Heart right ventricle (tissue), 16 donors: ENCODE results near the gene KCTD21. TPM values are rescaled to one million over a fixed set of nuclear protein-coding genes. Genes with fewer than 3 reads are reported as not detected.

ENCODE experiments used
- ATAC-seq, 8 donors: fragments of 200-7000 bp; cut with Tn5 transposase; one replicate each; pipeline ENCODE4 v1.9.1; 2020; ENCODE audit warnings: mild to moderate bottlenecking in 8 of 8, moderate library complexity in 8 of 8, moderate number of reproducible peaks in 1 of 8
- DNase-seq, 2 donors: peaks; one replicate each; pipeline ENCODE4 v3.0.0-alpha.2; 2020
- H3K27ac ChIP-seq, 10 donors: fragments of 200-600 bp; sonication (generic) in 2 of 10; one replicate each; pipeline versions ENCODE4 v1.5.0 to v1.8.0; 2020 to 2022; ENCODE audit warnings: mild to moderate bottlenecking in 3 of 10
- H3K27me3 ChIP-seq, 7 donors: fragments of 200-600 bp; one replicate each; pipeline ENCODE4 v1.8.0; 2021 to 2022; ENCODE audit warnings: mild to moderate bottlenecking in 2 of 7
- H3K36me3 ChIP-seq, 9 donors: fragments of 200-600 bp; sonication (generic) in 1 of 9; one replicate each; pipeline versions ENCODE4 v1.5.0 to v1.8.0; 2020 to 2022; ENCODE audit warnings: mild to moderate bottlenecking in 2 of 9
- H3K4me1 ChIP-seq, 9 donors: fragments of 200-600 bp; sonication (generic) in 1 of 9; one replicate each; pipeline versions ENCODE4 v1.5.0 to v1.8.0; 2020 to 2022; ENCODE audit warnings: mild to moderate bottlenecking in 4 of 9
- H3K4me3 ChIP-seq, 10 donors: fragments of 200-600 bp; sonication (generic) in 2 of 10; one replicate each; pipeline versions ENCODE4 v1.5.0 to v1.8.0; 2020 to 2022; ENCODE audit warnings: mild to moderate bottlenecking in 7 of 10, moderate library complexity in 2 of 10
- H3K9me3 ChIP-seq, 11 donors: fragments of 200-600 bp in 10 of 11; sonication (generic) in 2 of 11; one replicate each; pipeline versions ENCODE4 v1.5.0 to v1.8.0; 2013 to 2022; ENCODE audit warnings: mild to moderate bottlenecking in 2 of 11, control low read depth in 1 of 11, moderate library complexity in 1 of 11
- CTCF ChIP-seq, 9 donors: fragments of 200-600 bp; sonication (generic) in 2 of 9; IDR thresholded peaks; one replicate each; pipeline versions ENCODE4 v1.5.0 to v1.8.0; 2021 to 2022; ENCODE audit warnings: antibody characterized with exemption in 9 of 9, mild to moderate bottlenecking in 5 of 9, moderate library complexity in 1 of 9
- WGBS, 2 donors: extraction: QIAGEN DNeasy Blood & Tissue Kit; methylation state at CpG; one replicate each; pipeline ENCODE4 v1.1.7; 2013; ENCODE audit warnings: inconsistent platforms in 1 of 2; 5-methylcytosine and 5-hydroxymethylcytosine counted together
- intact Hi-C, 10 donors: fragments of 100-400 bp; cut with DNase I; formaldehyde crosslinking; loops; one replicate each; pipeline versions ENCODE4 v1.11.1 to v1.14.2; 2022
- polyA plus RNA-seq, 2 donors: library from polyadenylated mRNA; stranded (reverse); fragments of 200-250 nt; gene quantifications; one replicate each; pipeline ENCODE4 v1.2.3, GENCODE V29; 2013
- total RNA-seq, 10 donors: library from RNA; stranded (reverse); fragmentation: NEBNext Ultra II Directional in 3 of 10; extraction: Animal tissue kit (Norgen Biotek cat#: 25700) in 3 of 10; gene quantifications; one replicate each; pipeline versions ENCODE4 v1.2.1 to v1.2.4, GENCODE V29; 2021 to 2023
- donor health status: Arrhythmogenic right ventricular cardiomyopathy.
- donor health status: ischemic (EF 13 %, LVEDD 7.1; RV severe dilation, severe dysfunction).
- donor health status: healthy with polysubstance abuse.
- donor health status: DM: no; HTN: yes; CAD: no.
- donor health status: DM: no; HTN: no; CAD: no.
- donor health status: ischemic (EF 25% LVEDD 6.9; RV normal size, moderate dysfunction).
- donor health status: ischemic (EF 25% LVEDD 5.7; RV mildly dilated, moderate dysfunction).
- donor health status: healthy.
- donor health status: DM: yes; HTN: yes; CAD: no.
- donor health status: Ischemic cardiomyopathy.
- donor health status: ischemic (EF 35%, LVEDD 5.7; RV mildly dilated, moderate dysfunction).
- donor health status: nonischemic (EF 11% LVEDD 7.7; RV severe dilation, severe dysfunction).
- donor health status: DM: yes; HTN: yes; CAD: no.
- donor health status: PGD.
- donor health status: ischemic (EF 29% LVEDD 5.4; RV normal size, mild dysfunction).
- donor health status: nonischemic (EF 23%, LVEDD 6.1; RV moderate dilation, normal function).

Gene KCTD21
- total and polyA plus RNA-seq, 12 donors: 4.2 to 9.9 (median 6.2) TPM

- DNase-seq (no peak), ATAC-seq (no peak)
- H3K9me3 ChIP-seq: no peaks in the 10 kb centered on the region
- H3K4me1 ChIP-seq: peaks cover 0 to 10% (median 0%) of the 10 kb centered on the region in 9 donors
- no peak for TF ChIP-seq CTCF (IDR thresholded peaks at IDR 0.05)
- H3K27ac ChIP-seq: no peak overlapping the region
- no peak overlapping the region for H3K4me3 ChIP-seq
- no peaks in the 10 kb centered on the region for H3K36me3 ChIP-seq
- intact Hi-C loops: loop anchor here in 2 of 10 donors (10.0 kb wide), 2 partner anchors 273 to 403 kb away; no protein-coding TSS in a partner anchor
- no peaks in the 10 kb centered on the region for H3K27me3 ChIP-seq
Observed at GRCh38 chr11:78151804-78152203, 36.6 kb downstream of the KCTD21 start.

- TF ChIP-seq CTCF (IDR thresholded peaks at IDR 0.05): no peak
- no peak overlapping the region for H3K4me3 ChIP-seq
- no peak overlapping the region for H3K27ac ChIP-seq
- ATAC-seq (no peak), DNase-seq (no peak)
- no peaks in the 10 kb centered on the region for H3K9me3 ChIP-seq
- H3K27me3 ChIP-seq: no peaks in the 10 kb centered on the region
- H3K36me3 ChIP-seq: no peaks in the 10 kb centered on the region
- intact Hi-C loops: loop anchor here in 3 of 10 donors (1.0 to 10.0 kb wide), 3 partner anchors 274 to 415 kb away; no protein-coding TSS in a partner anchor
- peaks cover 0 to 10% (median 0%) of the 10 kb centered on the region in 9 donors for H3K4me1 ChIP-seq
Observed at GRCh38 chr11:78150754-78151153, 37.7 kb downstream of the KCTD21 start.

GRCh38 chr11:78150346-78150745 lies 38.1 kb downstream of the KCTD21 start:
- intact Hi-C loops: loop anchor here in 3 of 10 donors (1.0 to 10.0 kb wide), 3 partner anchors 274 to 415 kb away; no protein-coding TSS in a partner anchor
- H3K27ac ChIP-seq: no peak overlapping the region
- WGBS, 2 donors: 94 to 97% methylated on average over 4 of the region's 4 CpGs
- ATAC-seq (no peak), DNase-seq (no peak)
- no peak for TF ChIP-seq CTCF (IDR thresholded peaks at IDR 0.05)
- no peaks in the 10 kb centered on the region for H3K9me3 ChIP-seq
- H3K4me1 ChIP-seq: peaks cover 0 to 10% (median 0%) of the 10 kb centered on the region in 9 donors
- H3K27me3 ChIP-seq: no peaks in the 10 kb centered on the region
- no peaks in the 10 kb centered on the region for H3K36me3 ChIP-seq
- no peak overlapping the region for H3K4me3 ChIP-seq

GRCh38 chr11:78149646-78150045 lies 38.8 kb downstream of the KCTD21 start:
- 7 to 12% methylated on average over 1 of the region's 1 CpG for WGBS, 2 donors
- no peaks in the 10 kb centered on the region for H3K27me3 ChIP-seq
- intact Hi-C loops: loop anchor here in 7 of 10 donors (1.0 to 10.0 kb wide), 7 partner anchors 268 to 425 kb away; partner anchors contain the start of genes GAB2 (in 2 of the 7) and NARS2 (in 1 of the 7)
- ATAC-seq: peak in 7 of 8 donors; percentile 65 to 93 (median 75)
- H3K4me3 ChIP-seq: no peak overlapping the region
- no peaks in the 10 kb centered on the region for H3K9me3 ChIP-seq
- peak in 7 of 9 donors; percentile 32 to 63 (median 54) for TF ChIP-seq CTCF (IDR thresholded peaks at IDR 0.05)
- H3K36me3 ChIP-seq: no peaks in the 10 kb centered on the region
- no peak overlapping the region for H3K27ac ChIP-seq
- peaks cover 0 to 10% (median 0%) of the 10 kb centered on the region in 9 donors for H3K4me1 ChIP-seq
- no peak for DNase-seq
